Adrenal gland (tissue), 5 donors: ENCODE data around the gene PEBP1.

Source experiments
- POLR2A ChIP-seq, 2 donors: fragments of 450-650 bp; IDR thresholded peaks; one replicate each; pipeline ENCODE4 v1.6.1; 2017; ENCODE audit warnings: antibody characterized with exemption in 2 of 2, mild to moderate bottlenecking in 2 of 2, moderate library complexity in 1 of 2
- TF ChIP-seq, protein P1 (sequence below), 6 experiments: fragments of 450-650 bp in 4 of 6; fragments of 200-600 bp in 2 of 6; sonication (generic) in 1 of 6; IDR thresholded peaks; 1 replicate in 5 of 6; 2 replicates in 1 of 6; pipeline versions ENCODE4 v1.5.1 to v1.8.0; 2016 to 2021; ENCODE audit warnings: antibody characterized with exemption in 6 of 6, mild to moderate bottlenecking in 2 of 6, moderate library complexity in 1 of 6
- donor health status: DM: no; HTN: no; CAD: no.

GRCh38 chr12:118151755-118152154, 15.8 kb downstream of the PEBP1 start:
- TF ChIP-seq, protein P1, sequence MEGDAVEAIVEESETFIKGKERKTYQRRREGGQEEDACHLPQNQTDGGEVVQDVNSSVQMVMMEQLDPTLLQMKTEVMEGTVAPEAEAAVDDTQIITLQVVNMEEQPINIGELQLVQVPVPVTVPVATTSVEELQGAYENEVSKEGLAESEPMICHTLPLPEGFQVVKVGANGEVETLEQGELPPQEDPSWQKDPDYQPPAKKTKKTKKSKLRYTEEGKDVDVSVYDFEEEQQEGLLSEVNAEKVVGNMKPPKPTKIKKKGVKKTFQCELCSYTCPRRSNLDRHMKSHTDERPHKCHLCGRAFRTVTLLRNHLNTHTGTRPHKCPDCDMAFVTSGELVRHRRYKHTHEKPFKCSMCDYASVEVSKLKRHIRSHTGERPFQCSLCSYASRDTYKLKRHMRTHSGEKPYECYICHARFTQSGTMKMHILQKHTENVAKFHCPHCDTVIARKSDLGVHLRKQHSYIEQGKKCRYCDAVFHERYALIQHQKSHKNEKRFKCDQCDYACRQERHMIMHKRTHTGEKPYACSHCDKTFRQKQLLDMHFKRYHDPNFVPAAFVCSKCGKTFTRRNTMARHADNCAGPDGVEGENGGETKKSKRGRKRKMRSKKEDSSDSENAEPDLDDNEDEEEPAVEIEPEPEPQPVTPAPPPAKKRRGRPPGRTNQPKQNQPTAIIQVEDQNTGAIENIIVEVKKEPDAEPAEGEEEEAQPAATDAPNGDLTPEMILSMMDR (IDR thresholded peaks at IDR 0.05), result no peak
- no peak for TF ChIP-seq POLR2A (IDR thresholded peaks at IDR 0.05)
